Thymus (tissue), 11 donors: ENCODE data around the gene COL21A1. TPM values are rescaled to one million over a fixed set of nuclear protein-coding genes. Genes with fewer than 3 reads are reported as not detected.

ENCODE experiments used
- DNase-seq, 9 donors: peaks; one replicate each; pipeline ENCODE4 v3.0.0-alpha.2; 2013; ENCODE audit warnings: low spot score in 9 of 9, low read depth in 6 of 9, missing footprints in 1 of 9
- H3K27ac ChIP-seq, 2 donors: one replicate each; pipeline ENCODE4 v1.5.1; 2013; ENCODE audit warnings: control low read depth in 1 of 2, low read depth in 1 of 2, low read length in 1 of 2, mild to moderate bottlenecking in 1 of 2, moderate library complexity in 1 of 2
- H3K27me3 ChIP-seq, 2 donors: one replicate each; pipeline ENCODE4 v1.5.1; 2013; ENCODE audit warnings: low read length in 1 of 2; ENCODE audit not compliant: control insufficient read depth in 2 of 2, insufficient read depth in 1 of 2
- H3K36me3 ChIP-seq, 2 donors: one replicate each; pipeline ENCODE4 v1.5.1; 2013; ENCODE audit warnings: low read length in 1 of 2, mild to moderate bottlenecking in 1 of 2, moderate library complexity in 1 of 2; ENCODE audit not compliant: control insufficient read depth in 2 of 2, insufficient read depth in 2 of 2
- H3K4me1 ChIP-seq, 2 donors: one replicate each; pipeline ENCODE4 v1.5.1; 2013; ENCODE audit warnings: low read length in 2 of 2; ENCODE audit not compliant: control insufficient read depth in 2 of 2, insufficient read depth in 2 of 2
- H3K4me3 ChIP-seq, 2 donors: one replicate each; pipeline ENCODE4 v1.5.1; 2013; ENCODE audit warnings: low read length in 2 of 2, control low read depth in 1 of 2, mild to moderate bottlenecking in 1 of 2
- H3K9me3 ChIP-seq, 2 donors: one replicate each; pipeline ENCODE4 v1.5.1; 2013; ENCODE audit warnings: low read length in 1 of 2, mild to moderate bottlenecking in 1 of 2; ENCODE audit not compliant: control insufficient read depth in 2 of 2, insufficient read depth in 1 of 2
- WGBS: extraction: QIAGEN DNeasy Blood & Tissue Kit; methylation state at CpG from one replicate; pipeline ENCODE4 v1.1.7; 2013; 5-methylcytosine and 5-hydroxymethylcytosine counted together
- polyA plus RNA-seq: library from polyadenylated mRNA; stranded (reverse); fragments of 200-250 nt; gene quantifications from one replicate; pipeline ENCODE4 v1.2.3, GENCODE V29; 2013
- total RNA-seq: library from RNA; stranded (reverse); fragments of 120-200 nt; gene quantifications from one replicate; pipeline ENCODE4 v1.2.4, GENCODE V29; 2013
- donor health status: healthy.

Gene COL21A1
- total and polyA plus RNA-seq, 2 donors, result 3.5 to 5.7 TPM

DNA sequence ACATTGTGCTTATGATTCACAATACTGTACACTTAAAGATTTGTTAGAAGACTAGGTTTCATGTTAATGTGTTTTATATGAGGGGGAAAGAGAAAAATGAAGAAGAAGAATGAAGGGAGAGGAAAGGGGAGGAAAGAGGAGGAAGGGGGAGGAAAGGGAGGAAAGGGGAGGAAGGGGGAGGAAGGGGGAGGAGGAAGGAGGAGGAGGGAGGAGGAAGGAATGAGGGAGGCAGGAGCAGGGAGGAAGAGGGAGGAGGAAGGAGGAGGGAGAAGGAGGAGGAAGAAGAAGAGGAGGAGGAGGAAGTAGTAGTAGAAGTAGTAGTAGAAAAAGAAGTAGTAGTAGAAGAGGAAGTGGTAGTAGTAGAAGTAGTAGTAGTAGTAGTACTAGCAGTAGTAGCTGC lies 70.6 kb downstream of the COL21A1 start:
- H3K27me3 ChIP-seq, result no peaks in the 10 kb centered on the region
- no peak overlapping the region for H3K4me3 ChIP-seq

DNA sequence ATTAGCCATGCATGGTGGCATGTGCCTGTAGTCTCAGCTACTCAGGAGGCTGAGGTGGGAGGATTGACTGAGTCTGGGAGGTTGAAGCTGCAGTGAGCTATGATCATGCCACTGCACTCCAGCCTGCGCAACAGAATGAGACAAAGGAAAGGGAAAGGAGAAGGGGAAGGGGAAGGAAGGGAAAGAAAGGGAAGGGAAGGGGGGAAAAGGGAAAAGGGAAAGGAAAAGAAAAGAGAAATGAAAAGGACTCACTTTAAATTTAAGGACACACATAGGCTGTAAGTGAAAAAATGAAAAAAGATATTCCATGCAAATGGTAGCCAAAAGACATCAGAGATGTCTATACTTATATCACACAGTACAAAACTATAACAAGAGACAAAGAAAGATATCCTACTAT lies 74.2 kb downstream of the COL21A1 start:
- H3K4me3 ChIP-seq, result no peak overlapping the region
- no peaks in the 10 kb centered on the region for H3K27me3 ChIP-seq
- WGBS, result no CpG with 5 or more reads among the region's 1 CpG
- no peaks in the 10 kb centered on the region for H3K9me3 ChIP-seq
- no peak for DNase-seq
- no peaks in the 10 kb centered on the region for H3K4me1 ChIP-seq
- H3K27ac ChIP-seq, result no peak overlapping the region
- no peaks in the 10 kb centered on the region for H3K36me3 ChIP-seq

More for the DNA sequence above, 70.6 kb downstream of the COL21A1 start:
- no peaks in the 10 kb centered on the region for H3K9me3 ChIP-seq
- no peaks in the 10 kb centered on the region for H3K4me1 ChIP-seq
- H3K27ac ChIP-seq, result no peak overlapping the region
- no peaks in the 10 kb centered on the region for H3K36me3 ChIP-seq
- no peak for DNase-seq

DNA sequence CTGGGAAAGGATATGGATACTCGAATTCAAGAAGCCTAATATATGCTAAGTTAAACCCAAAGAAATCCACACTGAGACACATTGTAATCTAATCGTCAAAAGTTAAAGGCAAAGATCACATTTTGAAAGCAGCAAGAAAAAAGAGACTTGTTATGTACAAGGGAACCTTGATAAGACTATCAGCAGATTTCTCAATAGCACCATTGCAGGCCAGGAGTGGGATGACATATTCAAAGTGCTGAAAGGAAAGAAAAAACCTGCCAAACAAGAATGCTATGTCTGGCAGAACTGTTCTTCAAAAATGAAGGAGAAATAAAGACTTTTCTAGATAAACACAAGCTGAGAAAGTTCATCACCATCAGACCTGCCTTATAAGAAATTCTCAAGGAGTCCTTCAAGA lies 75.2 kb downstream of the COL21A1 start:
- H3K27me3 ChIP-seq, result no peaks in the 10 kb centered on the region
- H3K36me3 ChIP-seq, result no peaks in the 10 kb centered on the region
- no peak overlapping the region for H3K27ac ChIP-seq
- no peaks in the 10 kb centered on the region for H3K4me1 ChIP-seq
- DNase-seq, result no peak
- 97% methylated on average over 2 of the region's 2 CpGs for WGBS
- no peak overlapping the region for H3K4me3 ChIP-seq
- no peaks in the 10 kb centered on the region for H3K9me3 ChIP-seq

DNA sequence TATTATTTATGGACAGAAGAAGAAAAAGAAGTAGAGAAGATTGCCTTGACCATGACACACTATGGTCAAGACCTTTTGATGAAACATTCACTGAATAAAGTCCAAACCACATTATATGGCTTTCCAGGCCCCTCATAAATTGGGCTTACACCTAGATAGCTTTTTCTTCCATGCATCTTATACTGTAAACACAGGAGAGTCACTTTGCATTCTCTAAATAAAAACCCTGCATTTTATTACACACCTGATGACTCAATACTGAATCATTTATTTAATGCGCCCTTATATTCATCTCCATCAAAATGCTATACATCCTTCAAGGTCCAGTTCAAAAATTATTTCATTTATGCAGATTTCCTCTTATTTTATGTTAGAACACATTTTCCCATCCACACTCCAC lies 78.0 kb downstream of the COL21A1 start:
- Histone ChIP-seq H3K36me3 (no peaks in the 10 kb centered on the region), H3K9me3 (no peaks in the 10 kb centered on the region), H3K27ac (no peak overlapping the region), H3K4me1 (no peaks in the 10 kb centered on the region), H3K27me3 (no peaks in the 10 kb centered on the region), H3K4me3 (no peak overlapping the region)
- no peak for DNase-seq
- 96% methylated on average over 1 of the region's 1 CpG for WGBS

DNA sequence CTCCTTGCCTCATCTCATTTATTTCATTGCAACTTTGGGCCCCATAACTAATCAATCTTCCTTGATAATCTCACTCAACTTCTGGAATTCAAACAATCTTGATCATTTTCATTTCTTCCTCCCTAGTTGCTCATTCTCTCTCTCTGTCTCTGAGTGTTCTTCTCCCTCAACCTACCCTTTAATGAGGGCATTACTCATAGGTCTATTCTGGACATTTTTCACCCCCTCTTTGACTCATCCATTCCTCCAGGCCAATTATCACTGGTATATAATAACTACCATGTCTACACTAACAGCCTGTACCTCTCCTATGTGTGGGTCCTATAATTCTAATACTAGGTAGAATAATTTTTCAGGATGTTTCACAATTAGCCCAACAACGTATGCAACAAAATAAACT lies 78.8 kb downstream of the COL21A1 start:
- H3K27ac ChIP-seq, result no peak overlapping the region
- H3K36me3 ChIP-seq, result no peaks in the 10 kb centered on the region
- no peaks in the 10 kb centered on the region for H3K4me1 ChIP-seq
- DNase-seq, result no peak
- H3K27me3 ChIP-seq, result no peaks in the 10 kb centered on the region
- WGBS, result 51% methylated on average over 1 of the region's 1 CpG
- no peak overlapping the region for H3K4me3 ChIP-seq
- no peaks in the 10 kb centered on the region for H3K9me3 ChIP-seq

DNA sequence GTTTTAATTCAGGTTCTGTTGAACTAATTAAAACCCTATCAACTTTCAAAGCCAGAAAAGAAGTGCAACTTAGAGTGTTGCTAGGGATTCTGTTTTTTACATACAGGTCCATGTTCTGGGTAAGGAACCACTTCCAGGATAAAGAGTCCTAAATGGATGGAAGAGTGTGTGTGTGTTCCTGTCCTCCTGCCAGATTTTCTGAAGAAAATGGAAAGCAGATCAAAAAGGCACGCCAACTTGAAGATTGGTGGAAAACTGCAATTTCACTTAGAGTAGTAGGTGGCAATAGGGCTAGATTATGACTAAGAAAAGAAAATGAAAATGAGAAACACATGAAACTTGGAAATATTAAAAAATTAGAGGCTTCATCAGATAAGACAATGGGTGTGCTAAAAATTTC lies 85.3 kb downstream of the COL21A1 start:
- H3K4me3 ChIP-seq, result no peak overlapping the region
- no peaks in the 10 kb centered on the region for H3K27me3 ChIP-seq
- H3K4me1 ChIP-seq, result no peaks in the 10 kb centered on the region
- no peak overlapping the region for H3K27ac ChIP-seq
- H3K9me3 ChIP-seq, result no peaks in the 10 kb centered on the region
- H3K36me3 ChIP-seq, result no peaks in the 10 kb centered on the region
- WGBS, result 96% methylated on average over 1 of the region's 1 CpG
- DNase-seq, result no peak

DNA sequence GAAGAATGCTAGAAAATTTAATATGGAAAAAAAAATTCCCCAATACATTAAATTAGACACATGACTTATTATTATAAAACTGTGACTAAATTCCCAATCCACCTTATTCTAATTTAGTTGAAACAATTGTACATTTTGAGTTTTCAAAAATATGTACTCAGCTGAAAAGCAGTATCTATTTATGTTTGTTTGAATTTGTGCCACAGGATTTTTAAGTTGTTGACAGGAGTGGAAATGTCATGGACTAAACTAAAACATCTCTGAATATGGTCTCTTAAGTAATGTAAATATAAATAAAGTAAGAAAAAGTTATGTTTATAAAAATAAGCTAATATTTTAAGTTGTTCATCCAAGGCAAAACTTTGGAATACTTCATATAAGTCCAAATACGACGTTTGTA lies 86.9 kb downstream of the COL21A1 start:
- no peak for DNase-seq
- no peaks in the 10 kb centered on the region for H3K27me3 ChIP-seq
- H3K9me3 ChIP-seq, result no peaks in the 10 kb centered on the region
- no peaks in the 10 kb centered on the region for H3K4me1 ChIP-seq
- over 99% methylated on average over 2 of the region's 2 CpGs for WGBS
- H3K36me3 ChIP-seq, result no peaks in the 10 kb centered on the region
- H3K4me3 ChIP-seq, result no peak overlapping the region
- no peak overlapping the region for H3K27ac ChIP-seq

DNA sequence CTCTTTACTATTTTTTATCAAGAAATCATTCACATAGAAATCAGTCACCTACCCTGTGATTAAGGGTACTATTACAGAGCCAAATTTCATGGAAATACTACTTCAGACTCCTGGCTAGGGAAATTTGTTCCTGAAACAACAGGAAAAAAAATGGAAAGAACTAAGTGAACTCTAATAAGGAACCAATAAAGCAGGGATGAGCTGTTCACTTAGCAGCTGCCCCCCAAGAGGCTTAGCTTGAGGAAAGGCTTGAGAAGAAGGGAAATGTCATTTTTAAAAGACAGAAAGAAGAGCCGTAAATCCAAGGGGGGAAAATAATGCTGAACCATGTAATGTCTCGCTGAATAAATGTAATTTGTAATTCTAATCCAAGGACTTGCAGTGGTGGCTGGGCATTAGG lies 88.8 kb downstream of the COL21A1 start:
- H3K9me3 ChIP-seq, result no peaks in the 10 kb centered on the region
- H3K4me3 ChIP-seq, result no peak overlapping the region
- H3K27ac ChIP-seq, result no peak overlapping the region
- DNase-seq, result no peak
- WGBS, result 95% methylated on average over 2 of the region's 2 CpGs
- no peaks in the 10 kb centered on the region for H3K27me3 ChIP-seq
- no peaks in the 10 kb centered on the region for H3K4me1 ChIP-seq
- H3K36me3 ChIP-seq, result no peaks in the 10 kb centered on the region

DNA sequence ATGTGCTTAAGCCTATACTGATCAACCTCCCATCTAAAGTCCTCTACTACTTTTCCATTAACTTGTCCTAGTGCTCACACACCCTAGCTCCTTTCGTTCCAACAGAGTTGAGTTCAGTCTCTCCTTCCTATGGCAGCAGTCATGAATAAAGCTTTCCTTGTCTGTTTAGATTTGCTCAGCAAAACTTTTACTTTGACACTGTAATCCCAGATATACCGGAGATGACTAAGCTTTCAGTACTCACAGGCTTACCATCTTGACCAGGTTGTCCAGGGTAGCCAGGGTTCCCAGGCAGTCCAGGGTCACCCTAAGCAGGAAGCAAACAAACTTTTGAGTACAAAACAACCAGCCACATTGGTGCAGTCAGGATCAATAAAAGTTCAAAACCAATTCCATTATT lies 90.7 kb downstream of the COL21A1 start:
- no peak overlapping the region for H3K27ac ChIP-seq
- no peak overlapping the region for H3K4me3 ChIP-seq
- 92% methylated on average over 2 of the region's 2 CpGs for WGBS
- no peaks in the 10 kb centered on the region for H3K36me3 ChIP-seq
- H3K9me3 ChIP-seq, result peaks cover 0 to 1% of the 10 kb centered on the region in 2 donors
- no peak for DNase-seq
- H3K4me1 ChIP-seq, result no peaks in the 10 kb centered on the region
- H3K27me3 ChIP-seq, result no peaks in the 10 kb centered on the region

DNA sequence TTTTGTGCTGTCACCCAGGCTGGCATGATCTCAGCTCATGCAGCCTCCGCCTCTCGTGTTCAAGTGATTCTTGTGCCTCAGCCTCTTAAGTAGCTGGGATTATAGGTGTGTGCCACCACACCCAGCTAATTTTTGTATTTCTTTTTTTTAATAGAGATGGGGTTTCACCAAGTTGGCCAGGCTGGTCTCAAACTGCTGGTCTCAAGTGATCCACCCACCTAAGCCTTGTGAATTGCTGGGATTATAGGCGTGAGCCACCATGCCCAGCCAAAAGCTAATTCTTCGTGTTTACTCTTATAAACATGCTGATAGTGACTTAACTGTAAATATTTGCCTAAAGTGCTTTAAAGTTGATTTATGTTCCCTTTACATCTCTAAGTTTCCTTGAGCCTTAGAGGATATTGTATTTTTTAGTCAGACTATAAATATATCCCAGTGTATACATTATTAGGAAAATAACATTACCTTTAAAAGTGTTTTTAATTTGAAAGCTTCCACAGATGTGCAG lies 91.7 kb downstream of the COL21A1 start:
- WGBS, result 88% methylated on average over 4 of the region's 4 CpGs
- no peaks in the 10 kb centered on the region for H3K36me3 ChIP-seq

More for the DNA sequence above, 91.7 kb downstream of the COL21A1 start:
- H3K9me3 ChIP-seq, result peaks cover 0 to 3% of the 10 kb centered on the region in 2 donors
- H3K27ac ChIP-seq, result no peak overlapping the region
- no peak overlapping the region for H3K4me3 ChIP-seq
- no peaks in the 10 kb centered on the region for H3K4me1 ChIP-seq
- DNase-seq, result no peak
- H3K27me3 ChIP-seq, result no peaks in the 10 kb centered on the region
